NB4 (cell line): Measurements from ENCODE around the gene EXOC4.

Source experiments
- DNase-seq: peaks from one replicate; pipeline ENCODE4 v3.0.0; 2010; ENCODE audit warnings: low read depth
- H3K4me3 ChIP-seq: one replicate; pipeline ENCODE4 v1.5.1; 2011; ENCODE audit warnings: mild to moderate bottlenecking, low read depth, low read length, moderate library complexity
- MYC ChIP-seq: IDR thresholded peaks from 2 replicates; pipeline ENCODE4 v1.6.1; 2011; ENCODE audit warnings: low read depth, low read length
- POLR2A ChIP-seq: IDR thresholded peaks from 2 replicates; pipeline ENCODE4 v1.6.1; 2011; ENCODE audit warnings: mild to moderate bottlenecking; ENCODE audit not compliant: insufficient read length; ENCODE audit errors: extremely low read depth
- TF ChIP-seq, protein P1 (sequence below): IDR thresholded peaks from one replicate; pipeline ENCODE4 v1.5.1; 2012; ENCODE audit warnings: low read depth, low read length
- TF ChIP-seq, protein P2 (sequence below): IDR thresholded peaks from 2 replicates; pipeline ENCODE4 v1.6.1; 2011; ENCODE audit warnings: low read depth, low read length

The EXOC4 gene

DNA sequence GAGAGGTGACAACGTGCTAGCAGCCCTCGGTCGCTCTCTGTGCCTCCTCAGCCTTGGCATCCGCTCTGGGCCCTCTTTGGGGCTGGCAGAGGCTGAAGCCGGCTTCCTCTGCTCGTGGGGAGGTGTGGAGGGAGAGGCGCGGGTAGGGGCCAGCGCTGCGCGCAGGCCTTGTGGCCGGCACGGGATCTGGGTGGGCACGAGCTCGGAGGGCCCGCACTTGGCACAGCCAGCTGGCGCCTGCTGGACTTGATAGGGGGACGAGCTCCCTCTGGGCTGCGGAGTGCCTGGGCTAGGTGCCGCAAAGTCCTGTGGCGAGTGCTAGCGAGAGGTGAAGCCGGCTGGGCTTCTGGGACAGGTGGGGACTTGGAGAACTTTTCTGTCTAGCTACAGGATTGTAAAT, 170.7 kb downstream of the EXOC4 start:
- TF ChIP-seq MYC (no peak), POLR2A (no peak)
- TF ChIP-seq, protein P1, sequence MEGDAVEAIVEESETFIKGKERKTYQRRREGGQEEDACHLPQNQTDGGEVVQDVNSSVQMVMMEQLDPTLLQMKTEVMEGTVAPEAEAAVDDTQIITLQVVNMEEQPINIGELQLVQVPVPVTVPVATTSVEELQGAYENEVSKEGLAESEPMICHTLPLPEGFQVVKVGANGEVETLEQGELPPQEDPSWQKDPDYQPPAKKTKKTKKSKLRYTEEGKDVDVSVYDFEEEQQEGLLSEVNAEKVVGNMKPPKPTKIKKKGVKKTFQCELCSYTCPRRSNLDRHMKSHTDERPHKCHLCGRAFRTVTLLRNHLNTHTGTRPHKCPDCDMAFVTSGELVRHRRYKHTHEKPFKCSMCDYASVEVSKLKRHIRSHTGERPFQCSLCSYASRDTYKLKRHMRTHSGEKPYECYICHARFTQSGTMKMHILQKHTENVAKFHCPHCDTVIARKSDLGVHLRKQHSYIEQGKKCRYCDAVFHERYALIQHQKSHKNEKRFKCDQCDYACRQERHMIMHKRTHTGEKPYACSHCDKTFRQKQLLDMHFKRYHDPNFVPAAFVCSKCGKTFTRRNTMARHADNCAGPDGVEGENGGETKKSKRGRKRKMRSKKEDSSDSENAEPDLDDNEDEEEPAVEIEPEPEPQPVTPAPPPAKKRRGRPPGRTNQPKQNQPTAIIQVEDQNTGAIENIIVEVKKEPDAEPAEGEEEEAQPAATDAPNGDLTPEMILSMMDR, result no peak
- TF ChIP-seq, protein P2, sequence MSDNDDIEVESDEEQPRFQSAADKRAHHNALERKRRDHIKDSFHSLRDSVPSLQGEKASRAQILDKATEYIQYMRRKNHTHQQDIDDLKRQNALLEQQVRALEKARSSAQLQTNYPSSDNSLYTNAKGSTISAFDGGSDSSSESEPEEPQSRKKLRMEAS, result no peak
- no peak overlapping the region for H3K4me3 ChIP-seq
- DNase-seq, result no peak

DNA sequence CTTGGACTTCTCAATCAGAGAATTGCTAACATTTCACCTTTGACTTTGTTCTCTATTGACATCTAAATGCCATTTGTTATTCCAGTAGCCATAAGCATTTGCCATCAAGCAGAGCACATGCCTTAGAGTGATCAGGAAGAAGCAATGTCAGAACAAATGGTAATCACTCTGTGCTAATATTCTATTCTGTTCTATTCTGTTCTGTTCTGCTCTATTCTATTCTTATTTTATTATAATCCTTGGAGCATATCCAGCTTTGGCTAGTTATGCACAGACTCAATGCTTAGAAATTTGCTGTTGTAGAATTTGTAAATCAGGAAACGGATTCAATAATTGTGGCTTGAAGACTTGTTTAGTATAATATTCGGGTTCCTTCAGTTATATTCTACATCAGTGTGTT, 175.4 kb downstream of the EXOC4 start:
- no peak for DNase-seq
- no peak overlapping the region for H3K4me3 ChIP-seq
- no peak for TF ChIP-seq POLR2A
- TF ChIP-seq, protein P1, result no peak
- TF ChIP-seq, protein P2, result no peak

DNA sequence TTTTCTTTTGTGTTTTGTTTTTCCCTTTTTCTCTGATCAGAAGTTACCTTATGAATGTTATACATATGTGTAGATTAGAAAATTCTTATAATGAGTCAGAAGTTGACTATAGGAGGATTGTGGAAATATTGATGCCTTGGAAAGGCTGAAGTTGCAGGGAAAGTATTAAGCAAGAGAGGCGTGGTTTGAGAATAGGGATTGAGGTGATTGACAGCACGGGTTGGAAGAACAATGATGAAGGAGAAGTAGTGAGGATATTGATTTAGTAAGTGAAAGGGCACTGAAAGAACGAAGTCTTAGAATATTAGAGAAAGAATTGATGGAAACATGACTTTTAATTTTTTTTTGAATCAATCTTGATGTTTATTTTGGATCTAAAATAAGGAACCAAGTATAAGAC, 176.0 kb downstream of the EXOC4 start:
- no peak for TF ChIP-seq POLR2A
- TF ChIP-seq, protein P1, result no peak
- TF ChIP-seq MYC, result no peak
- TF ChIP-seq, protein P2, result no peak
- H3K4me3 ChIP-seq, result no peak overlapping the region
- DNase-seq, result no peak

DNA sequence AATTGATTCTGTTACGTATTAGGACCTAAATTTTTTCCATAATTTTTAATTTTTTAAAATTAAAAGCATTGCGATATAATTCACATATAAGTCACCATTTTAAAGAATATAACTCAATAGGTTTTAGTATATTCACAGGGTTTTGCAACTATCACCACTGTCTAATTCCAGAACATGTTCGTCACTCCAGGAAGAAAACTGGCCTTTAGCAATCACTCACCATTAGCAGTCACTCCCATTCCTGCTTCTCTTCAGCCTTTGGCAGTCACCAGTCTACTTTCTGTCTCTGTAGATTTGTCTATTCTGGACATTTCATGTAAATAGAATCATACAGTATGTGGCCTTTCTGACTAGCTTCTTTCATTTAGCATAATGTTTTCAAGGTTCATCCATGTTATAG, 176.5 kb downstream of the EXOC4 start:
- DNase-seq, result no peak
- no peak overlapping the region for H3K4me3 ChIP-seq
- TF ChIP-seq, protein P1, result no peak
- TF ChIP-seq POLR2A (no peak), MYC (no peak)
- TF ChIP-seq, protein P2, result no peak

DNA sequence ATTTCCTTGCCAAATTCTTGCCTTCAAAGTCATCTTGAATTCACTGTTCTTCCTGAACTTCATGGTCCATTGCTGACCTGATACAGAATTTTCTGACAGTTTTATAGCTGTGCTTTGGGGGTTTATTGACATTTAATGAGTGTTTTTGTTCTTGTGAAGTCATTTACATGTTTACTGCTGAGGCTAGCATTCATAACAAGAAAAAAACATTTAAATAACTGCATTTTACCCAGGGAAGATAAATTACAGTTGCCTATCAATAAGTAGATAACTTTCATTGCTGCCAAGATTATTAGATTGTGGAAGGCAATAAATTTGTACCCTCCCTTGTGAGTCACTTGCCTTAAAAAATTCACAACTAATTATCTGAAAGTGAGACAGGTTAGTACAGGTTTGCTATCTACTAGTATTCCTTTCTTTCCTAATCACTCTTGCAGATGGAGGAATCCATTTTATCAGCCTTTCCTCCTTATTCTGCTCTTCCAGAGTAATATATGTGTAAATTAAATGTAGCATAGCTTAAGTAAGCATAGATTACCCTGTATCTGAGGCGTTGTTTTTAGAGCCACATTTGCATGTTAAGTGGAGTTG, 178.4 kb downstream of the EXOC4 start:
- DNase-seq, result no peak
- no peak overlapping the region for H3K4me3 ChIP-seq
- TF ChIP-seq MYC (no peak), POLR2A (no peak)
- TF ChIP-seq, protein P2, result no peak
- TF ChIP-seq, protein P1, result no peak
